Measurements from ENCODE around the gene NPB. TPM values are rescaled to one million over a fixed set of nuclear protein-coding genes. Genes with fewer than 3 reads are reported as not detected.

NPB gene
- total RNA-seq, 1 donor from 2014 or later: 1.1 TPM

GRCh38 chr17:81859906-81860755 lies 41.9 kb upstream of the NPB start, which contains the start of gene P4HB:
Gene P4HB (minus strand): TSS chr17:81860535. CDS start chr17:81860471, 64 bp downstream.
- H3K4me3 Mint-ChIP-seq: peak within 1 kb of the TSS; percentile 96
- H3K27ac Mint-ChIP-seq (ENCODE audit: unreplicated experiment): peak within 1 kb of the TSS; percentile 96
- TF ChIP-seq CTCF (conservative IDR thresholded peaks at IDR 0.05): no peak
- H3K27me3 Mint-ChIP-seq (ENCODE audit: low read depth): peaks cover 9% of the 10 kb centered on the region
- H3K36me3 Mint-ChIP-seq (ENCODE audit: low read depth): peaks cover 7% of the 10 kb centered on the region
- H3K9me3 Mint-ChIP-seq: no peaks in the 10 kb centered on the region
- peaks cover 29% of the 10 kb centered on the region for H3K4me1 Mint-ChIP-seq
- peak; percentile 13 for DNase-seq (ENCODE audit: low read depth, low spot score)

GRCh38 chr17:81860756-81861568 lies 41.1 kb upstream of the NPB start:
- Mint-ChIP-seq H3K27me3 (ENCODE audit: low read depth) (peaks cover 9% of the 10 kb centered on the region), H3K9me3 (no peaks in the 10 kb centered on the region), H3K4me1 (peaks cover 29% of the 10 kb centered on the region), H3K36me3 (ENCODE audit: low read depth) (peaks cover 7% of the 10 kb centered on the region), H3K27ac (ENCODE audit: unreplicated experiment) (peak overlapping the region; percentile 96), H3K4me3 (peak overlapping the region; percentile 96)
- peak; percentile 97 for DNase-seq (ENCODE audit: low read depth, low spot score)
- TF ChIP-seq CTCF (conservative IDR thresholded peaks at IDR 0.05): no peak

GRCh38 chr17:81863123-81863675 lies 38.8 kb upstream of the NPB start:
- no peak overlapping the region for H3K27ac Mint-ChIP-seq (ENCODE audit: unreplicated experiment)
- H3K36me3 Mint-ChIP-seq (ENCODE audit: low read depth): peaks cover 7% of the 10 kb centered on the region
- H3K27me3 Mint-ChIP-seq (ENCODE audit: low read depth): peaks cover 18% of the 10 kb centered on the region
- H3K4me1 Mint-ChIP-seq: peaks cover 35% of the 10 kb centered on the region
- TF ChIP-seq CTCF (conservative IDR thresholded peaks at IDR 0.05): no peak
- H3K4me3 Mint-ChIP-seq: peak overlapping the region; percentile 88
- DNase-seq (ENCODE audit: low read depth, low spot score): no peak
- H3K9me3 Mint-ChIP-seq: no peaks in the 10 kb centered on the region

GRCh38 chr17:81863833-81864768 lies 37.9 kb upstream of the NPB start:
- Mint-ChIP-seq H3K4me1 (peaks cover 36% of the 10 kb centered on the region), H3K27me3 (ENCODE audit: low read depth) (peaks cover 19% of the 10 kb centered on the region), H3K4me3 (peak overlapping the region; percentile 88), H3K27ac (ENCODE audit: unreplicated experiment) (no peak overlapping the region), H3K9me3 (no peaks in the 10 kb centered on the region), H3K36me3 (ENCODE audit: low read depth) (peaks cover 7% of the 10 kb centered on the region)
- TF ChIP-seq CTCF (conservative IDR thresholded peaks at IDR 0.05): no peak
- DNase-seq (ENCODE audit: low read depth, low spot score): no peak

All from neural crest cell (in vitro differentiated cells).